NCI-H226 (cell line): ENCODE data around the gene HHATL.
A peak's percentile ranks its signal among the peaks of the same experiment; 100 is the strongest.

ENCODE experiments used
- DNase-seq: peaks from one replicate; pipeline ENCODE4 v3.0.0-alpha.2; 2015

Gene HHATL

GRCh38 chr3:42662813-42663535 lies 39.6 kb downstream of the HHATL start:
- no peak for DNase-seq

- DNase-seq = no peak
These were observed 40.4 kb downstream of the HHATL start for GRCh38 chr3:42662037-42662812.

- no peak for DNase-seq
These were observed 41.0 kb downstream of the HHATL start for GRCh38 chr3:42661593-42662022.

GRCh38 chr3:42660898-42661297 lies 41.7 kb downstream of the HHATL start:
- DNase-seq = no peak

- DNase-seq = peak; percentile 46
These were observed 42.4 kb downstream of the HHATL start for GRCh38 chr3:42660131-42660715.

GRCh38 chr3:42659451-42660130 lies 43.0 kb downstream of the HHATL start:
- DNase-seq = no peak

- no peak for DNase-seq
These were observed 43.7 kb downstream of the HHATL start for GRCh38 chr3:42658771-42659390.

GRCh38 chr3:42658091-42658770 lies 44.4 kb downstream of the HHATL start:
- no peak for DNase-seq

GRCh38 chr3:42657675-42658074 lies 44.9 kb downstream of the HHATL start:
- no peak for DNase-seq

- no peak for DNase-seq
These were observed 45.7 kb downstream of the HHATL start for GRCh38 chr3:42656680-42657610.

GRCh38 chr3:42655980-42656679 lies 46.5 kb downstream of the HHATL start:
- DNase-seq = no peak

GRCh38 chr3:42655331-42655888 lies 47.2 kb downstream of the HHATL start:
- no peak for DNase-seq

GRCh38 chr3:42654331-42655201 lies 48.0 kb downstream of the HHATL start:
- DNase-seq = peak; percentile 74

- DNase-seq = peak; percentile 51
These were observed 48.9 kb downstream of the HHATL start, which contains the start of gene ZBTB47 for GRCh38 chr3:42653560-42654330. ZBTB47 (plus strand) TSS chr3:42653697; CDS start chr3:42658356, 4,659 bp downstream.

GRCh38 chr3:42653303-42653559 lies 49.4 kb downstream of the HHATL start:
- DNase-seq = no peak

GRCh38 chr3:42652611-42653302 lies 49.8 kb downstream of the HHATL start:
- peak; percentile 97 for DNase-seq

- DNase-seq = no peak
These were observed 50.4 kb downstream of the HHATL start for GRCh38 chr3:42652251-42652610.
